GM12891 (cell line): ENCODE data around the gene TNPO2.

ENCODE experiments used
- POLR2A ChIP-seq: IDR thresholded peaks from 2 replicates; pipeline ENCODE4 v1.6.1; 2011; ENCODE audit warnings: low read depth, low read length, control low read depth
- POLR2AphosphoS5 ChIP-seq: IDR thresholded peaks from 2 replicates; pipeline ENCODE4 v1.6.1; 2011; ENCODE audit warnings: low read depth, low read length, control low read depth
- TAF1 ChIP-seq: IDR thresholded peaks from 2 replicates; pipeline ENCODE4 v1.6.1; 2011; ENCODE audit warnings: low read depth, low read length, control low read depth

GRCh38 chr19:12770922-12771321, 47.2 kb upstream of the TNPO2 start:
- TF ChIP-seq POLR2A = no peak
- TF ChIP-seq POLR2AphosphoS5 = no peak
- no peak for TF ChIP-seq TAF1
